T-cell (primary cell): Measurements from ENCODE around the gene SETD5. TPM values are rescaled to one million over a fixed set of nuclear protein-coding genes. Genes with fewer than 3 reads are reported as not detected.

Experiments used
- ATAC-seq, 4 experiments: fragments of 200-7000 bp in 3 of 4; fragments of 150-1000 bp in 1 of 4; cut with Tn5 transposase; replicated peaks in 1 of 4; 1 replicate in 3 of 4; 2 replicates in 1 of 4; pipeline ENCODE4 v1.10.0; 2021; ENCODE audit warnings: moderate library complexity in 3 of 4, mild to moderate bottlenecking in 2 of 4, moderate number of reproducible peaks in 1 of 4
- CTCF ChIA-PET, 2 donors: fragments of 300-600 bp; sonication (Branson Sonifier 250); formaldehyde crosslinking; loops; one replicate each; lab custom pipeline; 2022; ENCODE audit warnings: antibody characterized with exemption in 2 of 2; lab: Charles Lee
- POLR2A ChIA-PET, 2 donors: fragments of 300-600 bp; sonication (Branson Sonifier 250); formaldehyde crosslinking; loops; one replicate each; lab custom pipeline; 2022; ENCODE audit warnings: antibody characterized with exemption in 2 of 2; lab: Charles Lee
- DNase-seq, 35 experiments: peaks; one replicate each; pipeline versions ENCODE4 v3.0.0 to v3.0.0-alpha.2; 2013 to 2023
- H3K27ac ChIP-seq: one replicate; pipeline ENCODE4 v1.5.1; 2013; ENCODE audit warnings: low read length
- H3K27me3 ChIP-seq, 2 experiments: replicated peaks in 1 of 2; 1 replicate in 1 of 2; 2 replicates in 1 of 2; pipeline versions ENCODE4 v1.6.1 to v1.7.0; 2013; ENCODE audit warnings: low read length in 1 of 2, mixed read lengths in 1 of 2; ENCODE audit not compliant: control insufficient read depth in 2 of 2, insufficient read depth in 2 of 2; ENCODE audit errors: extremely low read depth in 1 of 2
- H3K36me3 ChIP-seq, 2 donors: 1 replicate in 1 of 2; 2 replicates in 1 of 2; pipeline versions ENCODE4 v1.6.1 to v1.7.0; 2013; ENCODE audit warnings: low read length in 1 of 2; ENCODE audit not compliant: control insufficient read depth in 2 of 2, insufficient read depth in 1 of 2; ENCODE audit errors: extremely low read depth in 1 of 2
- H3K4me1 ChIP-seq, 2 experiments: 1 replicate in 1 of 2; 2 replicates in 1 of 2; pipeline versions ENCODE4 v1.6.1 to v1.7.0; 2013; ENCODE audit warnings: low read length in 2 of 2, mixed read lengths in 1 of 2; ENCODE audit not compliant: insufficient read depth in 2 of 2, control insufficient read depth in 1 of 2; ENCODE audit errors: extremely low read depth in 1 of 2
- H3K4me3 ChIP-seq, 2 donors: 1 replicate in 1 of 2; 2 replicates in 1 of 2; pipeline versions ENCODE4 v1.5.1 to v1.7.0; 2013; ENCODE audit warnings: mild to moderate bottlenecking in 2 of 2, low read length in 1 of 2, moderate library complexity in 1 of 2; ENCODE audit not compliant: control insufficient read depth in 1 of 2; ENCODE audit errors: extremely low read depth in 1 of 2
- H3K9me3 ChIP-seq: 2 replicates; pipeline ENCODE4 v1.7.0; 2013
- H3K27ac Mint-ChIP-seq, 2 donors: one replicate each; pipeline ENCODE4 v1.8.0; 2020 to 2021; ENCODE audit warnings: mild to moderate bottlenecking in 2 of 2, mixed read lengths in 2 of 2
- H3K27me3 Mint-ChIP-seq, 2 donors: one replicate each; pipeline ENCODE4 v1.8.0; 2021 to 2022; ENCODE audit warnings: mixed read lengths in 2 of 2
- H3K36me3 Mint-ChIP-seq: one replicate; pipeline ENCODE4 v1.8.0; 2021; ENCODE audit warnings: mixed read lengths
- H3K4me1 Mint-ChIP-seq, 3 donors: one replicate each; pipeline ENCODE4 v1.8.0; 2020 to 2022; ENCODE audit warnings: mixed read lengths in 3 of 3, mild to moderate bottlenecking in 1 of 3
- H3K4me3 Mint-ChIP-seq, 3 donors: one replicate each; pipeline ENCODE4 v1.8.0; 2020 to 2022; ENCODE audit warnings: mild to moderate bottlenecking in 3 of 3, mixed read lengths in 3 of 3, moderate library complexity in 3 of 3
- H3K9me3 Mint-ChIP-seq, 3 donors: one replicate each; pipeline ENCODE4 v1.8.0; 2020 to 2022; ENCODE audit warnings: mixed read lengths in 3 of 3
- WGBS: methylation state at CpG from one replicate; pipeline ENCODE4 v1.1.5; 2013; ENCODE audit warnings: missing lambda C conversion rate; ENCODE audit not compliant: insufficient coverage; 5-methylcytosine and 5-hydroxymethylcytosine counted together
- total RNA-seq, 35 experiments: library from RNA in 6 of 35; stranded (reverse) in 6 of 35; fragments of 120-200 nt in 1 of 35; gene quantifications; one replicate each; pipeline versions ENCODE4 v1.2.1 to v1.2.4 and lab custom pipeline; 2013 to 2026

SETD5 gene
- total RNA-seq, 5 donors from 2014 or later (not counting 1 experiment from before 2014, with no cell fraction given) = 119 to 131 (median 125) TPM

DNA sequence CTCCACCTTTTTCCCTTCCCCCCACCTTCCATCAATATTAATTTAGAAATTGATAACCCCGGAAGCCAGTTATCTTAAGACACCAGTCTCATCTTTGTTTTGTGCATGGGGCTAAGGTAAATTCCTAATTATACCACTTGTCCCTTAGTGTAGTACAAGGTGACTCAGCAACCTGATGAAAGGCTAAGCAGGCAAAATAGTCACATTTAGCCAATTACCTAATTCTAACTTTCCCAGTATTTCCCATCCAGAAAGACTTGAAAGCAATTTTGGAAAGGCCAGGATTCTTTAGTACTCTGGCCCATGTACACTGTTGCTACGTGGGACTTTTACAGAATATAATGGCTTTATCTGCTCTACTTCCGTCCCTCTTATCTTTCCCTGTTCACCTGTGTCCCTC is 72.6 kb downstream of the SETD5 start:
- Mint-ChIP-seq H3K4me1 (peaks cover 0 to 1% (median 0%) of the 10 kb centered on the region in 3 donors), H3K27me3 (no peaks in the 10 kb centered on the region), H3K36me3 (peaks cover 74% of the 10 kb centered on the region), H3K9me3 (no peaks in the 10 kb centered on the region), H3K4me3 (no peak overlapping the region), H3K27ac (no peak overlapping the region)
- Histone ChIP-seq H3K9me3 (no peaks in the 10 kb centered on the region), H3K27ac (no peak overlapping the region), H3K27me3 (no peaks in the 10 kb centered on the region), H3K4me3 (no peak overlapping the region), H3K4me1 (no peaks in the 10 kb centered on the region), H3K36me3 (peaks cover 14 to 92% of the 10 kb centered on the region in 2 donors)
- WGBS = 100% methylated on average over 2 of the region's 3 CpGs
- CTCF ChIA-PET = no interaction called here
- POLR2A ChIA-PET = no interaction called here
- ATAC-seq = no peak
- no peak for DNase-seq

DNA sequence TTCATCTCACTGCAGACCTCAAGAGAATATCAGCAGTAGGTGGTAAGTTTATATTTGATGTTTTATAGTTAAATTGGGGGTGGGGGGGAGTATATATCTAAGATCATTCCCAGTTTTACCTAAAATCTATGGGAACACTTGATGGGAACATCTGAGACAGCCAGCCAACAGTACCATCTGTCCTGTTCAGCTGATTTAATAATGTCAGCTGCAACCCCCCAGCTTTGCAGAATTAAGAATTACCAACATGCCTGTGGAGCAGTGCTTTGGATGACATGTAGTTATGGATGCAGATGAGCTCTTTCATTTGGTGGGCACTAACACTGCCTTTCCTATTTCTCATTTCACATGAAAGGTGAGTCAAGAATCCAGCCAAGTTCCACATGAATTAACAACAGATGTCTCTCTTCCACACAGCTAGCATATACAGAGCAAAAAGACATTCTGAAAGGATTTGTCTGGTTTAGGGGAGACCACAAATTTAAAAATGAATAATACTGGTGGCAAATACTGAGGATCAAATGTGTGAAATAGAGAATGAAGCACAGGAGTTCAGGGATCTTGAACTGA is 76.2 kb downstream of the SETD5 start:
- H3K9me3 Mint-ChIP-seq = no peaks in the 10 kb centered on the region
- no peaks in the 10 kb centered on the region for H3K4me1 Mint-ChIP-seq
- no peaks in the 10 kb centered on the region for H3K27me3 Mint-ChIP-seq
- Histone ChIP-seq H3K27me3 (no peaks in the 10 kb centered on the region), H3K9me3 (no peaks in the 10 kb centered on the region), H3K27ac (no peak overlapping the region), H3K4me3 (no peak overlapping the region), H3K4me1 (no peaks in the 10 kb centered on the region), H3K36me3 (peaks cover 17 to 88% of the 10 kb centered on the region in 2 donors)
- H3K27ac Mint-ChIP-seq = no peak overlapping the region
- CTCF ChIA-PET = no interaction called here
- H3K4me3 Mint-ChIP-seq = no peak overlapping the region
- peaks cover 78% of the 10 kb centered on the region for H3K36me3 Mint-ChIP-seq
- POLR2A ChIA-PET = no interaction called here
- DNase-seq = no peak
- no peak for ATAC-seq

DNA sequence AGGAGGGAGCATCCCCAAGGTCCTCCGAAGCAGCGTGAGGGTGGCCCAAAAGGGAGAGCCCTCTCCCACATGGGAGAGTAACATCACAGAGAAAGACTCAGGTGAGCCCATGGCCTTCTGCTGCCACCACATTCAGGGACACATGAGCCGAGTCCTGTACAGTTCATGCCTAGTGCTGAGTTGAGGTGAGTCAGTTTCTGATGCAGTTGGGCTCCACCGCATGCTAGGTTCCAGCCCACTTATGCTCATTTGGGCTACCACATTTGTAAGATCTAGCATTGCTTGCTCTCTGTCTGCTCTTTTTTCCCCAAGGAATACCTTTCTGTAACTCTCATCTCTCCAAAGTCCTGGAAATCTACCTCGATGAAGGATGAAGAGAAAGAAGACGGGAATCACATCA is 77.1 kb downstream of the SETD5 start:
- no peaks in the 10 kb centered on the region for H3K27me3 ChIP-seq
- no peak for DNase-seq
- Mint-ChIP-seq H3K4me3 (no peak overlapping the region), H3K36me3 (peaks cover 80% of the 10 kb centered on the region), H3K9me3 (no peaks in the 10 kb centered on the region), H3K27me3 (no peaks in the 10 kb centered on the region), H3K27ac (no peak overlapping the region), H3K4me1 (no peaks in the 10 kb centered on the region)
- H3K27ac ChIP-seq = no peak overlapping the region
- POLR2A ChIA-PET = no interaction called here
- no peak overlapping the region for H3K4me3 ChIP-seq
- CTCF ChIA-PET = no interaction called here
- no CpG with 5 or more reads among the region's 6 CpGs for WGBS
- H3K4me1 ChIP-seq = no peaks in the 10 kb centered on the region
- H3K9me3 ChIP-seq = no peaks in the 10 kb centered on the region
- peaks cover 17 to 84% of the 10 kb centered on the region in 2 donors for H3K36me3 ChIP-seq
- ATAC-seq = no peak

DNA sequence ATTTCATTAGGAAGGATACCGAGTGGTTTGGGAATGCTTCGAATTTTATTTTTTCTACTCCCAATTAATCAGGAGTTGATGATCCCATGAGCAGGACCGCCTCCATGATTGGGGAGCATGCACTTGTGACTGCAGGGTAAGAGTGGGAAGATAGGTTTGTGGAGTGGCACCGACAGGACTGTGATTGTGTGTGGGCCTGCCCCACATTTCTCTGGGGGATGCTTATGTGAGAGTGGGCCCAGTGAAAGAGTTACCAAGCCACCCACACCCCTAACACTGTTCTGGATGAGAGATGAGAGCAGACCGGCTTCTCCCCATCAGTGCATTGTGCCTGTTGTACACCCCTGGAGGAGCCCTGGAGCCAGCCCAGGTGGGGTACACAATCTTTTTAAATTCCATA is 79.5 kb downstream of the SETD5 start:
- ATAC-seq = no peak
- H3K27me3 Mint-ChIP-seq = no peaks in the 10 kb centered on the region
- Histone ChIP-seq H3K27ac (no peak overlapping the region), H3K9me3 (no peaks in the 10 kb centered on the region), H3K4me1 (no peaks in the 10 kb centered on the region), H3K27me3 (no peaks in the 10 kb centered on the region), H3K36me3 (peaks cover 12 to 71% of the 10 kb centered on the region in 2 donors), H3K4me3 (no peak overlapping the region)
- WGBS = no CpG with 5 or more reads among the region's 5 CpGs
- H3K9me3 Mint-ChIP-seq = no peaks in the 10 kb centered on the region
- peaks cover 78% of the 10 kb centered on the region for H3K36me3 Mint-ChIP-seq
- no peak overlapping the region for H3K27ac Mint-ChIP-seq
- no peak overlapping the region for H3K4me3 Mint-ChIP-seq
- H3K4me1 Mint-ChIP-seq = no peaks in the 10 kb centered on the region
- CTCF ChIA-PET = no interaction called here
- no peak for DNase-seq
- POLR2A ChIA-PET = no interaction called here

DNA sequence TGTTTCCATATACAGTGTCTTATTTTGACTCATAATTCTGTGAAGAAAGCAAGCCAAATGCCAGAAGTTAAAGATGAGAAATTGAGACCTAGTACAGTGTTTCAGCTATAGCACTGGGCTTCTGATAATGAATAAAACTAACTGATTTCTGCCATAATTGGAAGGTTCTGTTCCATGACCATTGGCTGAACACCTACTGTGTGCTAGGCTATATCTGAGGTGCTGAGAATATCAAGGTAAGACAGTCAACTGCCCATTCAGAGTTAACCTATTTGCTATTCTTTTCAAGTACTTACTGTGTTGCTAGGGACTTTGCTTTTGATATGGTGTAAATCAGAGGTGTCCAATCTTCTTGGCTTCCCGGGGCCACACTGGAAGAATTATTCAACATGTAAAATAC is 82.8 kb downstream of the SETD5 start:
- H3K4me1 ChIP-seq = no peaks in the 10 kb centered on the region
- WGBS = no CpG with 5 or more reads among the region's 1 CpG
- Mint-ChIP-seq H3K27me3 (no peaks in the 10 kb centered on the region), H3K36me3 (peaks cover 63% of the 10 kb centered on the region), H3K9me3 (no peaks in the 10 kb centered on the region), H3K27ac (no peak overlapping the region), H3K4me1 (no peaks in the 10 kb centered on the region), H3K4me3 (no peak overlapping the region)
- H3K27me3 ChIP-seq = no peaks in the 10 kb centered on the region
- no peaks in the 10 kb centered on the region for H3K9me3 ChIP-seq
- H3K4me3 ChIP-seq = no peak overlapping the region
- no peak for ATAC-seq
- ChIA-PET POLR2A (no interaction called here), CTCF (no interaction called here)
- peaks cover 3 to 39% of the 10 kb centered on the region in 2 donors for H3K36me3 ChIP-seq
- DNase-seq = no peak
- H3K27ac ChIP-seq = no peak overlapping the region

DNA sequence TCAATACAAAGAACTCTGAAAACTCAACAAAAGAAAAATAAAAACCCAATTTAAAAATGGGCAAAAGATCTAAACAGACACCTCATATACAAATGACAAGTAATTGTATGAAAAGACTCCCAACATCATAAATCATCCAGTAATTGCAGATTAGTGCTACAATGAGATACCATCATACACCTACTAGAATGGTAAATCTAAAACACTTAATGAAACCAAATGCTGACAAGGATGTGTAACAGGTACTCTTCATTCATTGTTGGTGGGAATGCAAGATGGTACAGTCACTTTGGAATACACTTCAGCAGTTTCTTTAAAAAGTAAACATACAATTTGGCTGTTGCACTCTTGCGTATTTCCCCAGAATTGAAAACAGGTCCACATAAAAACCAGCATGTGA is 87.8 kb downstream of the SETD5 start:
- no peak overlapping the region for H3K27ac ChIP-seq
- ChIA-PET POLR2A (no interaction called here), CTCF (no interaction called here)
- no peak overlapping the region for H3K4me3 ChIP-seq
- no peaks in the 10 kb centered on the region for H3K9me3 ChIP-seq
- peaks cover 42% of the 10 kb centered on the region for H3K36me3 Mint-ChIP-seq
- H3K27me3 ChIP-seq = no peaks in the 10 kb centered on the region
- no peak overlapping the region for H3K4me3 Mint-ChIP-seq
- ATAC-seq (no peak), DNase-seq (no peak)
- H3K4me1 ChIP-seq = no peaks in the 10 kb centered on the region
- H3K9me3 Mint-ChIP-seq = peaks cover 3 to 16% (median 5%) of the 10 kb centered on the region in 3 donors
- peak overlapping the region in 1 of 2 donors; percentile 4 for H3K27ac Mint-ChIP-seq
- H3K27me3 Mint-ChIP-seq = no peaks in the 10 kb centered on the region
- WGBS = no CpG with 5 or more reads among the region's 1 CpG
- peaks cover 0 to 9% of the 10 kb centered on the region in 2 donors for H3K36me3 ChIP-seq
- no peaks in the 10 kb centered on the region for H3K4me1 Mint-ChIP-seq

DNA sequence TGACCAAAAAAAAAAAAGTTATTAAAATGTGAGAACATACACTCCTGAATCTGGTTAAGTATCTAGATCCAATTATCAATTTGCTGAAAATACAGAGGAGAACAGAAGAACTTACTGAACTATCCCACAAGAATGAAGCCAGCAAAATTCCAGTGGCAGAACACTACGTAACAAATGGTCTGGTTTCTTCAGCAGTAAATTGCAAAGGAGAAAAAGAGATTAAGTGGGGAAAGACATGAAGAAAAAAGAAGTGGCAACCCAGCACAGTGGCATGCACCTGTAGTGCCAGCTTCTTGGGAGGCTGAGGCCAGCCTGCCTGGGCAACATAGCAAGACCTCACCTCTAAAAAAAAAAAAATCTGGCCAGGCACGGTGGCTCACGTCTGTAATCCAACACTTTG is 94.1 kb downstream of the SETD5 start:
- Histone ChIP-seq H3K27ac (no peak overlapping the region), H3K36me3 (no peaks in the 10 kb centered on the region), H3K27me3 (no peaks in the 10 kb centered on the region), H3K4me3 (no peak overlapping the region), H3K9me3 (no peaks in the 10 kb centered on the region), H3K4me1 (no peaks in the 10 kb centered on the region)
- WGBS = 100% methylated on average over 1 of the region's 3 CpGs
- POLR2A ChIA-PET = interaction anchor here in 1 of 2 donors (0.6 kb wide), 1 partner anchor 527 kb away, joined by 13 read pairs; no protein-coding TSS in a partner anchor
- Mint-ChIP-seq H3K36me3 (peaks cover 15% of the 10 kb centered on the region), H3K4me1 (no peaks in the 10 kb centered on the region), H3K27me3 (no peaks in the 10 kb centered on the region), H3K27ac (no peak overlapping the region), H3K9me3 (peaks cover 1 to 15% (median 9%) of the 10 kb centered on the region in 3 donors), H3K4me3 (no peak overlapping the region)
- no peak for ATAC-seq
- no peak for DNase-seq
- CTCF ChIA-PET = no interaction called here
